Measurements from ENCODE around the gene ZNF280B.

Gene ZNF280B

GRCh38 chr22:22508274-22509176 lies at the start of gene ZNF280B:
Gene ZNF280B, minus strand, starts transcription at chr22:22508742. Its CDS starts 19,344 bp downstream, at chr22:22489398.
- DNase-seq (ENCODE audit: low spot score): peak; percentile 81

- no peak for DNase-seq (ENCODE audit: low spot score)
Observed at GRCh38 chr22:22556995-22557925, 48.7 kb upstream of the ZNF280B start.

DNA sequence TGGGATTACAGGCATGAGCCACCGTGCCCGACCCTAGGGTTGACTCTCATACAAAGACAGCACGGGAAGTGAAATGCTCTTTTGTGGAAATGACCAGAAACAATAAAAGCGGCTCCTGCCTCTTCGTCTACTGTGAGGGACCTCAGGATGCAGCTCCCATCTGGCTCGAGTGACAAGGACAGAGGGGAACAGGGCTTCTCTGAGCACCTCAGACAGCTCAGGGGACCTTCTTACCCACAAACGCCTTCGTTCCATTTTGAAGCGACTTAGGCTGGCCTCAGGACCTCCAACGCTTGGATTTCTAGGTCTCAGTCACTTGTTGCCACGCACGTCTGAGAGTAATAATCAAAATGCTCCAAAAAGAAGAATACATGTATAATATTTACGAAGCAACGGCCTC lies 48.0 kb upstream of the ZNF280B start:
- DNase-seq (ENCODE audit: low spot score): no peak

DNA sequence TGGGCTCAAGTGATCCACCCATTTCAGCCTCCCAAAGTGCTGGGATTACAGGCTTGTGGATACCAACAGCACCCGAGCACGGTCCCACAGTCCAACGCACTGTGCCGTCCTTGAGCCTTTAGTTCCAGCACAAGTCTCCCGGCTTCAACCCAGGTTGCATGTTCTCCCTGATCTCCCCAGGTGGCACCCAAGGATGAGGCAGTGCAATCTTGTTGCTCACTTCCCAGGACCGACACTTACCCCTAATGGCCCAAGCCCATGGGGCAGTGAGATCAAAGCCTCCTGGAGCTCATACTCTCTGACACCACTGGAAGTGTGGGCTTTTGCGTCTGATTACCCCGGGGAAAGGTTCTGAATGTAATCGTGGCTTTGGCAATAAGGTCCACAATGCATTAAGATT lies 47.1 kb upstream of the ZNF280B start:
- no peak for DNase-seq (ENCODE audit: low spot score)

GRCh38 chr22:22554587-22555284 lies 46.2 kb upstream of the ZNF280B start:
- DNase-seq (ENCODE audit: low spot score): no peak

DNA sequence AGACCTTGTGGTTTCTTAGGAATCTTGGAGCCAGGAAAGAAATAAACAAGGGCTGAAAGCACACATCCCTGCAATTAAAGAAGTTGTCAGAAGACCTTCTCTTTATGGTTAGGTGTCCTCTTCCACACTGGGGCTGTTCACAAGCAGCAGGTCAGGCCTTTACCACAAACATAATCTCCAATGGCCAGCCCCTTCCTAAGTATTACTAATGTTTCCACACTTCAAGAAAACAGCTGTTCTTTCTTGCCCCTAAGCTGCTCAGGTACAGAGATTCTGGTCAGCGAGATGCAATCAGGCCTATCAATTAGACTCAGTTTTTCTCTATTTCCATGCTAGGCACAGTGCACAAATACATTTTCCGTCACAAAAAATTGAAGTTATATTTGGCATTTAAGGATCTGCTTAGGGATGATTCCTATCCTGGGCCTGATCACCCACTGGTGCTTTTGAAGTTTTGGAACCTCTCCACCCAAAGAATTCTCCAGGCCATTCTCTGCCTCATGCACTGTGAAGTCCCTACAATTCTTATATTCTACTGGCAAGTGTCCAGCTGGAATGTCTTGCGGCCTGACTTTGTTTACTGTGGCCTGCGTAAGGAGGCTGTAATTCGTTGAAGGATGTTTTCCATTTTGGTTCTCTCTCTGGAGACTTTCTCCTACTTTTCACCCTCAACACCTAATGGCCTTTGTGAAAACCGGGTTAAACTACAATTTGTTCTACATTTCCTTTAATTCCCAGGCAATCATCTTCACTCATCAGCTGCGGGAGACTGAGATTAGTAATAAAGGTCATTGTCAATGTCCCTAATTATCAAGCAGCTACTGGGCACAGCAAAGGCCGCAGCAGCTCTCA lies 45.4 kb upstream of the ZNF280B start:
- no peak for DNase-seq (ENCODE audit: low spot score)

- DNase-seq (ENCODE audit: low spot score): no peak
Observed at GRCh38 chr22:22553141-22553540, 44.6 kb upstream of the ZNF280B start.

DNA sequence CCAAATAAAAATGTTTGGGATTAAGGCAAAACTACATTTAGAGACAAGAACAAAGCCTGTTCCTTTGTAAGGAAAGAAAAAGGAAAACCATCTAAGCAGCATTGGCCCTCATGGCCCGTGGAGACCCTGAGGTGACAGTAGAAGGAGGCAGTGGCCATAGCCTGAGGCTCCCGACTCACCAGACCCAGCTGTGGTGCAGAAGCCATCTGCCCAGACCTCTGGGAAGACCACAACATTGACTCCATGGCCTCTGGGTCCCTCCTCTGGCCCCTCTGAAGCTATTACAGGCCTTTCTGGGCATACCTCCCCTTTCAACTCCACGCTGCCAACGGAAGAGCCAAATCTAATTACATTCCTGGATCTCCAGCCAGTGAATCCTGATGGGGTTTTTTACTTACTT lies 44.1 kb upstream of the ZNF280B start:
- DNase-seq (ENCODE audit: low spot score): no peak

GRCh38 chr22:22550789-22551434 lies 42.4 kb upstream of the ZNF280B start:
- DNase-seq (ENCODE audit: low spot score): no peak

GRCh38 chr22:22548910-22549309 lies 40.4 kb upstream of the ZNF280B start:
- no peak for DNase-seq (ENCODE audit: low spot score)

DNA sequence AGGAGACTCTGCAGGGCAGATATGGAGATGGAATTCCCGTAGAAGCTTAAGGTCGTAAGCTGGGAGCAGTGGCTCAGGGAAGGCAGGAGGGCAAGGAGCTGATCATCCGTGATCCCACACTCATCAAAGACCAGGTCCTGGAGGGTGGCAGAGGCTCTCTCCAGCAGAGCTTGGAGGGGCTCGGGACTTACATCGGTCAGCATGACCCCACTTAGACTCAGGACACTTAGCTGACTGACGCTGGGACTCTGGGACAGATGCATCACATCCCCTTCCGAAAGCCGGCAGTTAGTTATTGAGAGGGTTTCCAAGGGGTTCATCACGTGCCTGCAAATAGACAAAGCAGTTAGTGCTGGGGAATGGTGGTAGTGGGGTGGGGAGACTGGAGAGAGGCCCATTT lies 39.8 kb upstream of the ZNF280B start:
- no peak for DNase-seq (ENCODE audit: low spot score)

DNA sequence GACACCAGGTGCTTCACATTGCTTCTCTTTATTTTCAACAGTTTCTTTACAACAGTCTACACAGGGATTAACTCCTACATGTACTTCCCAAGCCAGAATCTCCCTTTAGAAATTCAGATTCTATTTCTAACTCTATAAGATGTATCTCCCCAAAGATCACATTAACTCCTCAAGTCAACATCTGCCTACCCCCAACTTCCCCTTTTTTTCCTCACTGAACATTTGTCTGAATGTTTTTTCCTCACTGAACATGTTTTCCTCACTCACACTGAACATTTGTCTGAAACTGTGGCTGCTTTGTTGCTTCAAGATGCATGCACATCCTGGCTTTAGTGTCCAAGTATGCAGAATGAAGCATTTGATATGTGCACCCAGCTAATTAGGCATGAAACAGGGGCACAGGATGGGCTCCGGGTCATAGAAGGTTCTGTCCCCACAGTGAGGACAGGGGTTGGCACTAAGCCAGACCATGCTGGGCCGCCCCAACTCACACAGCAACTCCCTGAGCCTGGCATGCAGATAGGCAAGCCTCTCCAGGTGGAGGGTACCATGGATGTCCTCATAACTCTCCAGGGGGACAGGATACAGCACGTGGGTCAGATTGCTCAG lies 39.3 kb upstream of the ZNF280B start:
- DNase-seq (ENCODE audit: low spot score): no peak

GRCh38 chr22:22547226-22547625 lies 38.7 kb upstream of the ZNF280B start:
- DNase-seq (ENCODE audit: low spot score): no peak

GRCh38 chr22:22546490-22546889 lies 37.9 kb upstream of the ZNF280B start:
- DNase-seq (ENCODE audit: low spot score): no peak

GRCh38 chr22:22545084-22545483 lies 36.5 kb upstream of the ZNF280B start:
- DNase-seq (ENCODE audit: low spot score): no peak

DNA sequence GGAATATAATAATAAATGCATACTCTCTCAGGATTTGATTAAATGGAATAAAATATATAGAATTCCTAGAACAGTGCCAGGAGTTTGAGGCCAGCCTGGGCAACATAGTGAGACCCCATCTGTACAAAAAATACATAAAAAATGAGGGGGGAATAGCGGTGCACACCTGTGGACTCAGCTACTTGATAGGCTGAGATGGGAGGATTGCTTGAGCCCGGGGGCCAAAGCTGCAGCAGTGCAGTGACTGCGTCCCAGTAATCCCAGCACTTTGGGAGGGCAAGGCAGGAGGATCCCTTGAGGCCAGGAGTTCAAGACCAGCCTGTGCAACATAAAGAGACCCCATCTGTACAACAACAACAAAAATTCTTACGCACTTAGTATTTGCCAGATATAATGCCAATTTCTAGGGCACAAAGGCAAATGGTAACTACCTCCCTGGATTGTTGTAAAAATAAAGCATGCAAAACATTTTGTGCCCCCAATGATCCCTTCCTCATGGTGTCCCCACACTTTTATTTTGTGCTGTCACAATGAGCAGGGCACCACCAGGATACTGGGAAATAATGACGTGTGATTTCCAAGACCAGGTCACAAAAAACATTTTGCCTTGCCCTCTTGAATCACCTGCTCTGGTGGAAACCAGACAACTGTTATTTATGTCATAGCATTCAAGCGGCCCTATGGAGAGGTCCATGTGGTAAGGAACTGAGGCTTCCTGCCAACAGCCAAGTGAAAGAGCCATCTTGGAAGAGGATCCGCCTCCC lies 29.9 kb upstream of the ZNF280B start:
- DNase-seq (ENCODE audit: low spot score): no peak

- DNase-seq (ENCODE audit: low spot score): no peak
Observed at GRCh38 chr22:22536916-22537315, 28.4 kb upstream of the ZNF280B start.

DNA sequence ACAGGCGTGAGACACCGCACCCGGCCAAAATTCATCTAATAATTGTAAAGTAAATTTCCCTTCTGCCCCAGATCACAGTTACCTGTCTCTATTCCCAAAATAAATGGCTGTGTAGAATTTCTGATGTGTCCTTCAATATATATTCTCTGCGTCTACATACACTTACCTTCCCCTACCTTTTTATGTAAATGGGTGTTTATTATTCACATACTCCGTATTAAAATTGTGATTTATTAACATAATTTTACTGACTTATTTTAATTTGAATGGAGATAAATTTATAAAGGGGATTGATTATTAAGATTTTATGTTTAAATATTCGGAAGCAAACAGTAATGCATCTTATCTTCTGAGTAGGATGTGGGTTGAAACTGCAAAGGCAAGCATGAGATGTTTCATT lies 28.0 kb upstream of the ZNF280B start:
- DNase-seq (ENCODE audit: low spot score): no peak

GRCh38 chr22:22535662-22536061 lies 27.1 kb upstream of the ZNF280B start:
- no peak for DNase-seq (ENCODE audit: low spot score)

All from kidney capillary endothelial cell (primary cell).